HG02623 (cell line): Measurements from ENCODE around the gene RNF168.
"Not testable (repeated sequence)": the region's sequence is repeated elsewhere in the genome, so short reads cannot be mapped to it uniquely, and the experiment has no call there.

Source experiments
- ATAC-seq: cut with Tn5 transposase; IDR thresholded peaks from one replicate; pipeline ENCODE4 v1.9.1; 2021; ENCODE audit warnings: moderate library complexity; ENCODE audit not compliant: unreplicated experiment

The RNF168 gene

GRCh38 chr3:196514913-196515621, 11.5 kb upstream of the RNF168 start, which contains the start of gene SMCO1:
Gene SMCO1, minus strand, starts transcription at chr3:196515346. Its CDS starts 137 bp downstream, at chr3:196515209.
- ATAC-seq = no peak

GRCh38 chr3:196514350-196514716, 10.8 kb upstream of the RNF168 start:
- ATAC-seq = no peak

GRCh38 chr3:196513697-196514349, 10.3 kb upstream of the RNF168 start:
- no peak for ATAC-seq

GRCh38 chr3:196511646-196512425, 8.3 kb upstream of the RNF168 start:
- not testable (repeated sequence) for ATAC-seq

GRCh38 chr3:196511108-196511507, 7.5 kb upstream of the RNF168 start:
- ATAC-seq = not testable (repeated sequence)

GRCh38 chr3:196506687-196507086, 3.1 kb upstream of the RNF168 start:
- no peak for ATAC-seq

- ATAC-seq = no peak
These were observed 988 bp upstream of the RNF168 start for GRCh38 chr3:196504556-196504955.

- ATAC-seq = not testable (repeated sequence)
These were observed 470 bp upstream of the RNF168 start for GRCh38 chr3:196504077-196504398.

GRCh38 chr3:196502775-196503195, 783 bp downstream of the RNF168 start:
- ATAC-seq = peak; percentile 3

- ATAC-seq = no peak
These were observed 2.1 kb downstream of the RNF168 start for GRCh38 chr3:196501316-196502044.

- no peak for ATAC-seq
These were observed 3.6 kb downstream of the RNF168 start for GRCh38 chr3:196499807-196500524.

- ATAC-seq = no peak
These were observed 4.5 kb downstream of the RNF168 start for GRCh38 chr3:196499061-196499460.

- no peak for ATAC-seq
These were observed 5.3 kb downstream of the RNF168 start for GRCh38 chr3:196498297-196498696.

GRCh38 chr3:196496183-196496582, 7.4 kb downstream of the RNF168 start:
- no peak for ATAC-seq

- no peak for ATAC-seq
These were observed 10.3 kb downstream of the RNF168 start for GRCh38 chr3:196493292-196493691.

- ATAC-seq = no peak
These were observed 11.5 kb downstream of the RNF168 start for GRCh38 chr3:196492080-196492479.

- no peak for ATAC-seq
These were observed 13.8 kb downstream of the RNF168 start for GRCh38 chr3:196489747-196490146.

GRCh38 chr3:196486263-196486662, 17.3 kb downstream of the RNF168 start:
- ATAC-seq = no peak

- ATAC-seq = no peak
These were observed 25.9 kb downstream of the RNF168 start for GRCh38 chr3:196477678-196478077.

GRCh38 chr3:196472286-196472685, 31.3 kb downstream of the RNF168 start:
- ATAC-seq = no peak

- ATAC-seq = no peak
These were observed 32.0 kb downstream of the RNF168 start for GRCh38 chr3:196471551-196471950.
